HG02571 (cell line): Measurements from ENCODE around the gene MUS81.

ENCODE experiments used
- ATAC-seq: cut with Tn5 transposase; IDR thresholded peaks from one replicate; pipeline ENCODE4 v1.9.1; 2021; ENCODE audit warnings: mild to moderate bottlenecking, moderate library complexity; ENCODE audit not compliant: unreplicated experiment

MUS81 gene

GRCh38 chr11:65915101-65915820 lies 55.0 kb downstream of the MUS81 start:
- no peak for ATAC-seq

- ATAC-seq = no peak
Measured at GRCh38 chr11:65915821-65916251, 55.6 kb downstream of the MUS81 start.
